ENCODE measurements around the gene COL6A1.
"Not testable (repeated sequence)": the region's sequence is repeated elsewhere in the genome, so short reads cannot be mapped to it uniquely, and the experiment has no call there.

Gene COL6A1

GRCh38 chr21:46033410-46034400 is 52.1 kb downstream of the COL6A1 start:
- no peak for DNase-seq

DNA sequence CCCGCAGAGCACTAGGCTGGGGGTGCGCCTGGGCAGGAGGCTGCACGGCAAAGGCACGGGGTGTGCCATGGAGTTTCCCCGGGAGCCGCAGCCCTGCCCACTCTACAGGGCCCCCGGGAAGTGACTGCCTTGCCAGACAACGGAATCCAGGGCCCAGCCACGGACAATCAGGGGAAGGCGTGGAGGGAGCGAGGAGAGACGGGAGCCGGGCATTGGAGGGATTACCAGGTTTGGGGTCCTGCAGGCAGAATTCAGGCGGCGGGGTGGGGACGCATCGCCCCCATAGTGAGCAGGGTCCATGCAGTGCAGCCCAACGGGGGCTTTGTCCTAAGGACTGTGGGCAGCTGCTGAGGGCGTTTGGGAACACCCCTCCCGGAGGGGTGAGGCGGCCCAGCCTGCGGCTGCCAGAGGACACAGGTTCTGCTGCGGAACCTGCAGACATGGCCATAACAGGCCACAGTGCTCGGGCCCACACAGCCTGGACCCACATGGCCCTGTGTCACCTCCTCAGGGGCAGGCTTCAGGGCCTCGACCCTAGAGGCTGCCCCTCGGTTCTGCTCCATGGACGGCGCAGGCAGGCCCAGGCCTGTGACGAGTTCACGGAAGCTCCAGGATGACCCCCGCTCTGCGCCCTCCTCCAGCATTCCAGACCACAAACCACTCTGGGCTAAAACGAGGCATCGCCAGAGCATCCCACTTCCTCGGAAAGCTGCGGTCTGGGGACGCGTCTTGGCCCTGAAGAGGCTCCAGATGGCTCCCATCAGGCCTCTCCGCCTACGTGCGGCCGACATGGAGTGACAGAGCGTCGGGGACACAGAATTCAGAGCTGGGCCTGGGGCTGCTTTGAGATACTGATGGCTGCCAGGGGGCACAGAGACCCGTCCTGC is 54.5 kb downstream of the COL6A1 start:
- no peak for DNase-seq

- DNase-seq = no peak
These were observed 55.2 kb downstream of the COL6A1 start for GRCh38 chr21:46036696-46037330.

DNA sequence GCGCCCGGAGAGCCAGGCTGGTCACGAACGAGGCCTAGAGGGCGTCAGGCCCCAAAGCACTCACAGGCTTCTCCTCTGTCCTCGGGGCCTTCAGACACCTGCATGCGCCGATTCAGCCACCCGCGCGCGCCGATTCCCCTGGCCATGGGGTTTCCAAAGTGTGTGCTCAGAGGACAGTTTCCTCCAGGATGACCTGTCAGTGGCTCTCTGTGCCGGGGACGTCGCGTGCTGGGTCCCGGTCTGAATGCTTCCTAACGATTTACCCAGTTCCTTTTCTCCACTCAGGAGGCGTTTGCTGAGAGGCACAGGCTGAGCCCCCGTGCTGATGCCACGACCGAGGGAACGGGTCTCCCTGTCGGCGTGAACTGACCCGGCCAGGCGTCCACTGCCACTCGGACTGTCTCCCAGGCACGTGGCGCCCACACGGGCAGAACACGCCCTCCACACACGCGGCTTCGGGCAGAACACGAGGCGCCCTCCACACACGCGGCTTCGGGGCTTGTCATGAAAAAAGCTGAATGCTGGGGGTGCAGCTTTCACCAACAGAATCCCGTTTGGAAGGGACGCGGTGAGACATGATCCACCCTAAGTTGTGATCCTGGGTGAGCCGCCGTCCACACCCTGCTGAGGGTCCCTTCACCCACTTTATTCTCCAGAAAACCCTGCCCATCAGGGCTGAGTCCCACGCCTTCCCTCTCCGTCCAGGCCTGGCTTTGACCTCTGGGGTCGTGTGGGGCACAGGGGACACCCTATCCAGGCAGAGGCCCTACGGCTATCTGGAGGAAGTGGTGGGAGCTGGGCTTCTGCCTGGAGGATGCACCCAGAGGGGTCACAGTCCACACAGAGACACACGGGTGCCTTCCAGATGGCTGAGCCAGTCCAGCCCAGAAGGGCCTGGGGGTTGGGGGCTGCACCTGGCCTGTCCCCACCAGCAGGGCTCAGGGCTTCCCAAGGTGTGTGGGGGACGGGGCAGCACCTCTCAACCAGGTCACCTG is 56.1 kb downstream of the COL6A1 start:
- no peak for DNase-seq

DNA sequence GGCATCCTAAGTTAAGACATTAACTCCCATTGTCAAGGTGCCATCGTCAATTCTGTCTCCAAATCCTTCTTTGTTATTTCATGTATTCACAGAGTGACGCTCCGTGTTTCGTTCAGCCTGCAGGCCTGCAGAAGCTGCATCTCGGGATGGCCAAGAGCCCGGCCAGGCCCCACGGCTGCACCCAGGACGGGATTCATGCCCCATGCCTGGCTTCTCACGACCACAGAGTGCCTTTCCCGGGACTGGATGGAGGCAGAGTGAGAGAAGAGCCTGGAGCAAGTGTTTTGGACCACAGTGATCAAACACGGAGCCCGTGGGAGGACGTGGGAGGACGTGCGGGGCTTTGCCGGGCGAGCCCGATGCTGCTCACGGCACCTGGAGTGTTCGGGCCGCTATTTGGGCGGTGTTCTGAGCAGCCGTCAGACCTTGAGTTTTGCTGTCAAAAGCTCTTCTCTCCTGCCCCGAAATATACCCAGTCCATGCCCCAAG is 56.8 kb downstream of the COL6A1 start:
- no peak for DNase-seq

DNA sequence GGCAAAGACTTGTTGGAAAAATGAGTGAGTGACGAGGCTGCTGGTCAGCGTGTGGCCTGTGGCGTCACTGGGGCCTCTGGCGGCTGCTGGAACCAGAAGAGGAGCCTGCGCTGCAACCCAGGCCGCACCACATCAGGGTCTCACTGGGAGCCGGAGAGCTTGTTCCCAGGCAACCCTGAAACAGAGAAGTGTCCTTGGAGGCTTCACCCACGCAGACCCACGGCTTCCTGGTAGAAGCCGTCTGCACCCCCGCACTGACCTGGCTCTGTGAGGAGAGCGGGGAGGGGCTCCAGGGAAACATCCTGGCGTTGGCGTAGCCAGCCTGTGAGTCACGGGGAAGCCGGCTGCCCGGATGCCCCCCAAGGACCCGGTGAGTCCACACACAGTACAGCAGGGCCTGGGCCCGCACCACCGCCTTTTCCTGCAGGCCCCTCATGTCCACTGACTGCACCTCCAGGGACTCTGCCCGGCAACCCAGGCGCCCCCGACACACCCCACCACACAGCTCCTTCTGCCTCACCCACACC is 57.4 kb downstream of the COL6A1 start:
- DNase-seq = no peak

DNA sequence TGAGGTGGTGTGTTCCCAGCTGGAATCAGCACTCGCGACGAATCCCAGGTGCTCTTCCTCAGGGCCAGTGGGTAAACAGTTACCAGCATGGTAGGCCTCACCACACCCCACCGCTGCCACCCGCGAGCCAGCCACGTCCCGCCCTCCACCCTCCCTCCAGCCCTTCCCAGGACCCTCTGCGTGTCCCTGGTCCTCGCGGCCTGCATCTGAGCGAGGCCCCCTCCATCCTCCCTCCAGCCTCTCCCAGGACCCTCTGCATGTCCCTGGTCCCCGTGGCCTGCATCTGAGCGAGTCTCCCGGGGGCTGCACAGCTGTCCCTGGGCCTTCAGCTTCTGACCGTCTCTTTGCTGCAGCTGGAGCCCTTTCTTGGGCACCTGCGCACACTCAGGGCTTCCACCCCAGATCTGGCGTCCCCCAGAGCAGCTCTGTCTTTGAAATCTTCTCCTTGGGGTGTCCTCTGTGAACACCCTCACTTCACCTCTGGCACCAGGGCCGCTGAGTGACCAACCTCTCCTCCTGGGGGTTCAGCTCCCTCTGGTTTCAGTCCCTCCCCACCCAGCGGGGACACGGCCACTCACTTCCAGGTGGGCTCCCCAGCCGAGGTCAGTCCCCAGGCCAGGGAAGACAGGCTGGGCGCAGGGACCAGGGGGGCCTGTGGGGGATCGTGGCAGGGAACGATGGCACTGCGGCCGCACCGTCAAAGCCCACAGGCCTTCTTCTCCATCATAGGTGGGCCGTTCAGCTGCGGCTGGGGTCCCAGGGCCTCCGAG is 58.5 kb downstream of the COL6A1 start:
- no peak for DNase-seq

DNA sequence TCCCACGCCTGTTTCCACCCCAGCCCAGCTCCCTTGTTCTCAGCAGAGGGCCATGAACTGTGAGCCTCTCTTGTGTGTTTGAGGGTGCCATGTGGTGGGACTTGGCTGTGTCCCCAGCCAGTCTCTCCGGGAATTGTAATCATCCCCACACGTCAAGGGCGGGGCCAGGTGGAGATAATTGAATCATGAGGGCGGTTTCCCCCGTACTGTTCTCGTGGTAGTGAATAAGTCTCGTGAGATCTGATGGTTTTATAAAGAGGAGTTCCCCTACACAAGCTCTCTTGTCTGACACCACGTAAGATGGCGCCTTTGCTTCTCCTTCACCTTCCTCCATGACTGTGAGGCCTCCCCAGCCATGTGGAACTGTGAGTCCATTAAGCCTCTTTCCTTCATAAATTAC is 59.1 kb downstream of the COL6A1 start:
- no peak for DNase-seq

DNA sequence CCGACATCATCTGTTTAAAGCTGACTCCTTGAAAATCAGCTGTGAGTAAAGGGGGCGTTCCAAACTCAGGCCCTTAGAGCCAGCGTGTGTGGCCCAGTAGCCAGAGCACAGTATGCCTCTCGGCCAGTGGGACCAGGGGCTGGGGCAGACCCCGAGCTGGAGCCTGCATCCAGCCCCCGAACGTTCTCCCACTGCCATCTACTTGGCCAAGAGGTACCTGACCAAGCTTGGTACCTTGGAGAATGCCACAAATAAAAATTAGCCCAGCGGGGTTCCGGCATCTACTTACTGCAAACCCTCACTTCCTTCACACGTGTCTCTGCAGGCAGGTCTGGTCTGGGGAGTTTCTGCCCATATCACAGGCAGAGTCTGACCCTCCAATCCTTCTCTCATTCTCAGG is 59.6 kb downstream of the COL6A1 start:
- no peak for DNase-seq

DNA sequence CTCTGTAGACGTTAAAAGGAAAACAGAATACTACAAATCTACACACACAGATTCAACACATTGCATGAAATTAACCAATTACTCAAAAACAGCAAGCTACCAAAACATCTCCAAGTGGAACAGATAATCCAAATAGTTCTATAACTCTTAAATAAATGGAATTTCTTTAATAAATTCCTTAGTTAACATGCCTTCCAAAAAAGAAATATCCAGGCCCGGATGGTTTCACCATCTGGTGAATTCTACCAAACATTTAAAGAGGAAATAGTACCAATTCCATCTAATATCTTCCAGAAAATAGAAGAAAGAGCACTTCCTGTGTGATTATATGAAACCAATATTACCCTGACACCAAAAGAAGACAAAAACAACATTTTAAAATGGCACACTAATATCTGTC is 63.6 kb downstream of the COL6A1 start:
- no peak for DNase-seq

DNA sequence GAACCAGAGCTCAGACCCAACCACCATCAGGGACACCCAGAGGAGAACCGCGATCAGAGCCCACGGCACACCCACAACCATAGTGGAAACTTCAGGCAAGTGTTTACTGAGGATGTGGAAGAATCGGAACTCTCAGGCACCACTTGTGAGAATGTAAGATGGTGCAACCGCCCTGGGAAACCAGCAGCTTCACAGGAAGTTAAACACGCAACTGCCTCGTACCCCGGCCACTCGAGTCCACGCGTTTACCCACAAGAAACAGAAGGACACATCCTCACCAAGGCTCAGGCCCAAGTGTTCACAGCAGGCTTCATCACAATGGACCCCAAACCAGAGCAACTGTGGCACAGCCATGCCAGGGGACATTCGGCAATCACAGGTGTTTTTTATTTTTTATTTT is 64.9 kb downstream of the COL6A1 start:
- no peak for DNase-seq

DNA sequence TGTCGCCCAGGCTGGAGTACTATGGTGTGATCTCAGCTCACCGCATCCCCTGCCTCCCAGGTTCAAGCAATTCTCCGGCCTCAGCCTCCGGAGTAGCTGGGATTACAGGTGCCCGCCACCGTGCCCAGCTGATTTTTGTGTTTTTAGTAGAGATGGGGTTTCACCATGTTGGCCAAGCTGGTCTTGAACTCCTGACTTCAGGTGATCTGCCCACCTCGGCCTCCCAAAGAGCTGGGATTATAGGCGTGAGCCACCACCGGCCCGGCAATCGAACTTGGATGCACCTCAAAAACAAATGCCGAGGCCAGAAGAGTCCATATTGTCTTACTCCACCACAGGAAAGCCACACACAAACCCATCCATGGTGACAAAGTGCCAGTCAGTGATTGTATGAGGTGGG is 65.3 kb downstream of the COL6A1 start:
- DNase-seq = not testable (repeated sequence)

DNA sequence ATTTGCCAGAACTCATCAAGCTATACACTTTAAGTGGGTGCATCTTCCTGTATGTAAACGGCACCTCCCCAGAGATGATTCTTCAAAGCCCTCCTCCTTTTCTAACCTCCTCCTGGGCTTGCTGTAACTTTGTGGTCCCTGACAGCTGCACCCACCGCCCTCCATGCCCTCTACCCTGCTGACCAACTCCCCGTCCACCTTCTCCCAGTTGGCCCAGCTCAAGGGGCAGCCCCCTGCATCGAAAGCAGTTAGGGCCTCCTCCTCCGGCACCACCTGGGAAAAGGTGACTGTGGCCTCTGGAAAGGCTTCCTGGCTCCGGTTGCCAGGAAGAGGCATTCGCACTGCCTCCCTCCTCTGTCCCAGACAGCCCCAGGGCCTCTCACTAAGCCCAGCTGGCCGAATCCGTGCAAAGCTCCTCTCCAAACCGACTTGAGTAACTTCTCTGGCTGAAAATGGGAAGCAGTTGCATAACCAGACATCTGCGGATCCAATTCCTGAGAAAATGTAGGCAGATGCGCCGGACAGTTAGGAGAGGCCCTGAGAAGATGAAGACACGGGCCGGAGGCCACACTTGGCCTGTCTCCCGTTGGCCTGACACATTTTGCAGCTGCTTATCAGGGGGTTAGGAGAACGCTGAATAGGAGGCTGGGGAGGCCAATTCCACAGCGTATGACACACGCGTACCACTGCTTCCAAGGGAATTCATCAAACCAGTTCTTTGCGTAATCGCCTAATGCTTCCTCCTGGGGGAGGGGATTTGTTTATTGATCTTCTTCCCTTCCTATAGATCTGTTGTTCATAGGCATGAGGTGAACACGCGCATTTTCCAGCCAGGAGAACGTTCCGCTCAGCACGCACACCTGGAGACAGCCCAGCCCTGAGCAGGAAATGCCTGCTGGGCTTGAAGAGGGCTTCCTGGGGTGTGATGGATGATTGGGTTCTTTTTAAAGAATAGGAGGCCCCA is 67.6 kb downstream of the COL6A1 start:
- no peak for DNase-seq

- no peak for DNase-seq
These were observed 68.5 kb downstream of the COL6A1 start for GRCh38 chr21:46049890-46050667.

GRCh38 chr21:46050668-46051378 is 69.3 kb downstream of the COL6A1 start:
- no peak for DNase-seq

DNA sequence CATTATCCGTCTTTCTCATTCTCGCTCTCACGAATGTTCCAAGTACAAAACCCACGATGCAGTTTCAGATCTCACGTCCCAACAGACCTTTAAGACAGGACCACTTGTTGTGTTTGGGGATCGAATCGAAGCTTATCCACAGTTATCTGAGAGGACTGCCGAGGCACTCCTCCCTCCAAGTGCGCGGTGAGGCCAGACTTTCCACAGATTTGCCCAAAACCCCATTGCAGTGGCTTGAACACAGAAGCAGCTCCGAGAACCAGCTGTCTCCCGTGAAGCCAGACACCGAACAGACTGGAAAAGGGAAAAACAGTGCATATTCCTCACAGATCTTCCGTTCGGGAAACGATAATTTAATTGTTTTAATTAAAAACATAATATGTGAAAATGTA is 69.8 kb downstream of the COL6A1 start:
- no peak for DNase-seq

DNA sequence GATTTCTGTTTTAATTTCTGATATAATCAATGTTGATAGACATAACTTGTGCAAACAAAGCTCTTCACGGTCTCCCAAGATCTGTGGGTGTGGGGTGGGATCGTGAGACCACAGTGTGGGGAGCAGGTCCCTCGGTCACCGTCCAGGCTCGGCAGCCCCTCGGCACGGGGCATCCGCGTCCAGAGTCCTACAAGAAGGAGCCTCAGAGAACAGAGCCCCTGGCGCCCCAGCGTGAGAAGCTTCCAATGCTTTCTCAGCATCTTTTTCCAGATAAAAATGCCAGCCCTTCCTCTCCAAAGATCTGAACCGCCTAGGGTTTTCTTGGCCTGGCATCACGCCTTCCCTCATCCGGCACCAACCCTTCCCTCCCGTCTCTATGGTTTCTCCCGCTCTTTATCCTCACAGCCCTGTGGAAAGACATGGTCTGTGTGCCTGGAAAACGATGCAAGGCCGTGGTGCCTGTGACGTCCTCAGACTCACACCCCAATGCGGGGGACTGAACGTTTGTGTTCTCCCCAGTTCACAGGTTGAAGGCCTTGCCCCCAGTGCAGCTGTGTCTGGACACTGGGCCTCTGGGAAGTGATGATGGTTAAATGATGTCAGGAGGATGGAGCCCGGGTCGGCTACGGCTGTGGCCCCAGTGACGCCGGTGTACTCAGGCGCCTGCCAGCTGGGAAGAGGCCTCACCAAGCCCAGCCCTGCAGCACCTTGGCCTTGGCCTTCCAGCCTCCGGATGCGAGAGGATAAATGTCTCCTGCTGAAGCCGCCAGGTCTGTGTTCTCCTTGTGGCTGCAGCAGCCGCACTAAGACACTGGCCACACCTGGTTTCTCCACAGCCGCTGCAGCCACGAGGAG is 70.5 kb downstream of the COL6A1 start:
- DNase-seq = no peak

All from stimulated activated CD4-positive, alpha-beta T cell treated with anti-CD3 and anti-CD28 coated beads, Interleukin-4, amount 100 ng/mL, for 24 hours (primary cell).